WERI-Rb-1 (cell line): ENCODE results near the gene MFAP4.

ENCODE experiments used
- DNase-seq: peaks from one replicate; pipeline ENCODE4 v3.0.0-alpha.2; 2020
- H3K27ac ChIP-seq: fragments of 250-450 bp; sonication (Bioruptor Pico); 2 replicates; pipeline ENCODE4 v1.5.1; 2020; ENCODE audit warnings: mild to moderate bottlenecking, moderate library complexity
- H3K27me3 ChIP-seq: fragments of 250-450 bp; sonication (Bioruptor Pico); 2 replicates; pipeline ENCODE4 v1.5.1; 2021; ENCODE audit warnings: mild to moderate bottlenecking, low read depth, moderate library complexity; ENCODE audit not compliant: insufficient read depth, severe bottlenecking
- H3K36me3 ChIP-seq: fragments of 250-450 bp; sonication (Bioruptor Pico); 2 replicates; pipeline ENCODE4 v1.5.1; 2020; ENCODE audit warnings: mild to moderate bottlenecking, moderate library complexity
- H3K4me3 ChIP-seq: 2 replicates; pipeline ENCODE4 v1.5.1; 2011; ENCODE audit warnings: low read depth, mild to moderate bottlenecking, control low read depth, low read length
- H3K9me3 ChIP-seq: fragments of 250-450 bp; sonication (Bioruptor Pico); 2 replicates; pipeline ENCODE4 v1.5.1; 2021; ENCODE audit warnings: mild to moderate bottlenecking, moderate library complexity; ENCODE audit not compliant: severe bottlenecking
- TF ChIP-seq, protein P1 (sequence below): IDR thresholded peaks from 2 replicates; pipeline ENCODE4 v1.5.1; 2011; ENCODE audit warnings: low read depth, mild to moderate bottlenecking, control low read depth, inconsistent platforms, low read length

MFAP4 gene

DNA sequence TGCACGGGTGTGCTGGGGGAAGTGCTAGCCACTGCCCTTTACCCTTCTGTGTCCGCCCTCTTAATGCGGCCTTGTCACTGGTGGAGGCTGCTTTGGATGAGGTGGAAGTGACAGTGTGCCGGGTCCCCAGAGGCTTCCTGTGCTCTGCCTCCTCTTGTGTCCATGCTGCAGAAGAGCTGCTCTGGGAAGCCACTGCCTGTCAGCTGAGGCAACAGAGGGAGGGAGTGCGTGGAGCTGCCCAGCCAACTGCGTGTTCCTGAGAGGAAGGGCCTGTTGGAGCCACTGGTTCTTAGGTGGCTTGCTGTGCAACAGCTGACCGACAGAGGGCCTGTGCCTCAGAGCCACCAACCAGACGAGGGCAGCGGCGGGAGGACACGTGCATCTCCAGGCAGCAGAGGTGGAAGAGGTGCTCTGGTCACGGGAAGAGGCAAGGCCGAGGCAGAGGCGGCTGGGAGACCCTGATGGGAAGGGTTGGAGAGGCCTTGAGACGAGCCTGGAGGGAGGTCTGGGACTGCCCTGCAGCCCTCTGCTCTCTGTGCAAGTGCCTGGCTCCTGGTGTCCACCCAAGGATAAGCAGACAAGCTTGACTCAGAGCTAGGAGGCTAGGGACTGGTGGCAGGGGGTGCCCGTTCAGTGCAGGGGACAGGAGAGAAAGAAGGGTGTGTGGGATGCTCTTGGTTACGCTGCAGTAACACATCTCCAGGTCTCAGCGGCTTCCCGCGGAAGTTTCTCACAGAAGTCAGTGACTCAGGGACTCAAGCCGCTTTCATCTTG lies 49.9 kb downstream of the MFAP4 start:
- H3K27me3 ChIP-seq = no peaks in the 10 kb centered on the region
- DNase-seq = no peak
- TF ChIP-seq, protein P1, sequence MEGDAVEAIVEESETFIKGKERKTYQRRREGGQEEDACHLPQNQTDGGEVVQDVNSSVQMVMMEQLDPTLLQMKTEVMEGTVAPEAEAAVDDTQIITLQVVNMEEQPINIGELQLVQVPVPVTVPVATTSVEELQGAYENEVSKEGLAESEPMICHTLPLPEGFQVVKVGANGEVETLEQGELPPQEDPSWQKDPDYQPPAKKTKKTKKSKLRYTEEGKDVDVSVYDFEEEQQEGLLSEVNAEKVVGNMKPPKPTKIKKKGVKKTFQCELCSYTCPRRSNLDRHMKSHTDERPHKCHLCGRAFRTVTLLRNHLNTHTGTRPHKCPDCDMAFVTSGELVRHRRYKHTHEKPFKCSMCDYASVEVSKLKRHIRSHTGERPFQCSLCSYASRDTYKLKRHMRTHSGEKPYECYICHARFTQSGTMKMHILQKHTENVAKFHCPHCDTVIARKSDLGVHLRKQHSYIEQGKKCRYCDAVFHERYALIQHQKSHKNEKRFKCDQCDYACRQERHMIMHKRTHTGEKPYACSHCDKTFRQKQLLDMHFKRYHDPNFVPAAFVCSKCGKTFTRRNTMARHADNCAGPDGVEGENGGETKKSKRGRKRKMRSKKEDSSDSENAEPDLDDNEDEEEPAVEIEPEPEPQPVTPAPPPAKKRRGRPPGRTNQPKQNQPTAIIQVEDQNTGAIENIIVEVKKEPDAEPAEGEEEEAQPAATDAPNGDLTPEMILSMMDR = peak; percentile 49; the same call in 1 of the 2 replicates
- no peak overlapping the region for H3K4me3 ChIP-seq
- no peaks in the 10 kb centered on the region for H3K36me3 ChIP-seq
- no peak overlapping the region for H3K27ac ChIP-seq
- no peaks in the 10 kb centered on the region for H3K9me3 ChIP-seq

DNA sequence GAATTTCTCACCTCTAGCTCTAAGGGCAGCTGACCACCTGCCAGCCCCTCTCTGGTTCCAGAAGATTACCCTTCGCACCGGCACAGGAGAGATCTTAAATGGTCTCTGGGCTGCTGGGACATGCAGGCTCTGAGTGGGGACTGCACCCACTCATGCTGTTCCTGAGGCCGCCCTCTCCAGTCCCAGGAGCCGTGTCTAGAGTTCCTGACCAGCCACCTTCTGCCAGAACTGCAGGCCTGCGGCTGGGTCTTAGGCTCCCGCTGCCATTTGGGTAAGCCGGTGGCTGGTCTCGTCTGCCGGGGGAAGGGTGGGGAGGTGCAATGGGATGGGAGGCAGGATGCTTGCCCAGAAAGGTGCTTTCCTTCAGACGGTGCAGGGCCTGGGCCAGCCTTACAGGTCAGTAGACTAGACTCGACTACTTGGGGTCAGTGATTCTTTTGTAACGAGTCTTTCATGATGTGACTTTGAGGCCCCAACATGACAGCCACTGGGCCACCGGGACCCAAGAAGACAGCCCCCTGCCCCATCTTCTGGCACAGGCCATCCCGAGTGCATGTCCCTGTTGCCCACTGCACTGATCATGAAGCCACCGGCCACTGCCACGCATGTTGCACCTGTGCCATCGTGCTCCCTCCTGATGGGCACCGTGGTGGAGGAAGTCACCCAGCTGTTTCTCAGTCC lies 50.9 kb downstream of the MFAP4 start:
- Histone ChIP-seq H3K27ac (no peak overlapping the region; the same call in 1 of the 2 replicates), H3K36me3 (no peaks in the 10 kb centered on the region), H3K27me3 (no peaks in the 10 kb centered on the region), H3K4me3 (no peak overlapping the region), H3K9me3 (no peaks in the 10 kb centered on the region)
- TF ChIP-seq, protein P1 = no peak
- no peak for DNase-seq

DNA sequence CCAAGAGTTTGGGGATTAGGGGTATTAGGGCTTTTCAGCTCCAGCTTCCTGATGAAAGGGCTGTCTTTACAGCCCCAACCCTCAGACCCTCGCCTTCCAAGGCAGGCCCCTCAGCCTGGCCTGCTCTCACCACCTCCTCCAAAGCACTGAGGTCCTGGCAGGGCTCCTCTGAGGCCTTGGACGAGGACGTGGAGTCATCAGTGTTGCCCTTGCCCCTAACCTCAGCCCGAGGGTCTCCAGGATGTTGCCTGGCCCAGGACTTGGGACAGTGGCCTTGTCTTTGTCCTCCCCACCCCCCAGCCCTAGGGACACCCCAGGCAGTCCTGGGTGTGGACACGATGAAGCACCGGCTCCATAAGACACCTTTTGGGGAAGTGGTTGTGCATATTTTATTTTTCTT lies 52.7 kb downstream of the MFAP4 start:
- Histone ChIP-seq H3K27ac (no peak overlapping the region; the same call in 1 of the 2 replicates), H3K9me3 (no peaks in the 10 kb centered on the region), H3K27me3 (no peaks in the 10 kb centered on the region), H3K36me3 (no peaks in the 10 kb centered on the region), H3K4me3 (no peak overlapping the region)
- no peak for DNase-seq
- TF ChIP-seq, protein P1 = no peak

DNA sequence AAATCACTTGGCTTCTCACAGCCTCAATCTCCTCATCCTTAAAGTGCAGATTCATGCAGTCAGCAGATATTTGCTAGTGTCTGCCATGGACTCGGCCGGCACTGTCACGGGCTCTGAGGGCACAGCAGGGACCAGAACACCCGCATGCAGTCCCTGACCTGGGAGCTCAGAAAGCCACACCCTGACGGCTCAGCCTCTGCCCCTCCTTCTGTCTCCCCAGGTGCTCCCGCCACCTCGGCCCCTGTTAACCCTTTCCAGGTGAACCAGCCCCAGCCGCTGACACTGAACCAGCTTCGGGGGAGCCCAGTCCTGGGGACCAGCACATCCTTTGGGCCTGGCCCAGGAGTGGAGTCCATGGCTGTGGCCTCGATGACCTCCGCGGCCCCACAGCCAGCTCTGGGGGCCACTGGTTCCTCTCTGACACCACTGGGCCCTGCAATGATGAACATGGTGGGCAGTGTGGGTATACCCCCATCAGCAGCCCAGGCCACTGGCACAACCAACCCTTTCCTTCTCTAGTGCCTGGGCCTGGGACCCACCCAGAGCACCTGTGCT lies 53.2 kb downstream of the MFAP4 start:
- Histone ChIP-seq H3K27ac (no peak overlapping the region), H3K9me3 (no peaks in the 10 kb centered on the region), H3K4me3 (no peak overlapping the region), H3K36me3 (no peaks in the 10 kb centered on the region), H3K27me3 (no peaks in the 10 kb centered on the region)
- no peak for DNase-seq
- TF ChIP-seq, protein P1 = no peak
